OCI-LY7 (cell line): Measurements from ENCODE around the gene NDC1. TPM values are rescaled to one million over a fixed set of nuclear protein-coding genes. Genes with fewer than 3 reads are reported as not detected.

Experiments used
- small RNA-seq: library from RNA; depleted of rRNA; stranded (forward); fragments of <200 nt; gene quantifications from one replicate; pipeline ENCODE3, GENCODE V24; 2014
- total RNA-seq, 2 experiments: library from RNA; depleted of rRNA in 1 of 2; stranded (reverse); fragments of >200 nt in 1 of 2; shearing (Covaris generic) in 1 of 2; gene quantifications; 2 replicates each; pipeline ENCODE4 v1.2.3, GENCODE V29; 2014 to 2022

NDC1 gene
- total RNA-seq, 2 experiments from 2014 or later, result 51.8 to 71.5 TPM

Small RNA genes within 50 kb of the gene (small RNA-seq; reads per million reads assigned to genes)
- gene AL049745.1, result not detected
- gene RF00418, result not detected

Other genes with a start within 250 kb of the NDC1 start
- not detected in 2 replicates for gene GLIS1, start 99.1 kb downstream of the NDC1 start, total RNA-seq (2014; rRNA removed; shearing (Covaris generic))
- not detected in 2 replicates for gene GLIS1, start 99.1 kb downstream of the NDC1 start, total RNA-seq (2022)
- 13.7 and 16.7 TPM in 2 replicates for gene YIPF1, start 51.5 kb upstream of the NDC1 start, total RNA-seq (2014; rRNA removed; shearing (Covaris generic))
- 15.0 and 23.8 TPM in 2 replicates for gene YIPF1, start 51.5 kb upstream of the NDC1 start, total RNA-seq (2022)
- not detected in 2 replicates for gene DIO1, start 55.9 kb upstream of the NDC1 start, total RNA-seq (2014; rRNA removed; shearing (Covaris generic))
- not detected in 2 replicates for gene DIO1, start 55.9 kb upstream of the NDC1 start, total RNA-seq (2022)
- 57.0 and 61.0 TPM in 2 replicates for gene IFT25, start 107.4 kb upstream of the NDC1 start, total RNA-seq (2014; rRNA removed; shearing (Covaris generic))
- 45.2 and 45.4 TPM in 2 replicates for gene IFT25, start 107.4 kb upstream of the NDC1 start, total RNA-seq (2022)
- gene LRRC42, start 108.1 kb upstream of the NDC1 start, total RNA-seq (2014; rRNA removed; shearing (Covaris generic)), result 12.5 and 17.5 TPM in 2 replicates
- gene LRRC42, start 108.1 kb upstream of the NDC1 start, total RNA-seq (2022), result 16.4 and 18.5 TPM in 2 replicates
- not detected in 2 replicates for gene LDLRAD1, start 179.9 kb upstream of the NDC1 start, total RNA-seq (2014; rRNA removed; shearing (Covaris generic))
- not detected in 2 replicates for gene LDLRAD1, start 179.9 kb upstream of the NDC1 start, total RNA-seq (2022)
- gene TMEM59, start 214.9 kb upstream of the NDC1 start, total RNA-seq (2014; rRNA removed; shearing (Covaris generic)), result 74.5 and 76.7 TPM in 2 replicates
- gene TMEM59, start 214.9 kb upstream of the NDC1 start, total RNA-seq (2022), result 94.5 and 95.4 TPM in 2 replicates
- gene TCEANC2, start 215.3 kb upstream of the NDC1 start, total RNA-seq (2014; rRNA removed; shearing (Covaris generic)), result 4.9 and 5.1 TPM in 2 replicates
- gene TCEANC2, start 215.3 kb upstream of the NDC1 start, total RNA-seq (2022), result 9.5 and 10.4 TPM in 2 replicates